HG03196 (cell line): ENCODE measurements around the gene SCN11A.

ENCODE experiments used
- ATAC-seq: cut with Tn5 transposase; IDR thresholded peaks from one replicate; pipeline ENCODE4 v1.9.1; 2021; ENCODE audit not compliant: unreplicated experiment

Gene SCN11A

GRCh38 chr3:39011191-39011736, 40.5 kb downstream of the SCN11A start:
- no peak for ATAC-seq

- no peak for ATAC-seq
Measured at GRCh38 chr3:39005295-39005694, 46.4 kb downstream of the SCN11A start.
